Keratinocyte (primary cell): ENCODE data around the gene HRH3. TPM values are rescaled to one million over a fixed set of nuclear protein-coding genes. Genes with fewer than 3 reads are reported as not detected.

ENCODE experiments used
- DNase-seq: peaks from one replicate; pipeline ENCODE4 v3.0.0-alpha.2; 2011; ENCODE audit warnings: low read depth, missing footprints, low spot score
- FAIRE-seq: peaks from 2 replicates; lab custom pipeline; 2011; peaks lifted over from hg19 to GRCh38; lab: Jason Lieb, UNC
- H2AFZ ChIP-seq: 2 replicates; pipeline ENCODE4 v1.6.0; 2012; ENCODE audit warnings: low read length, control low read depth, inconsistent platforms; ENCODE audit not compliant: control insufficient read depth
- H3K27ac ChIP-seq: 2 replicates; pipeline ENCODE4 v1.5.1; 2011; ENCODE audit warnings: low read length; ENCODE audit not compliant: control insufficient read depth, insufficient read depth
- H3K27me3 ChIP-seq: 3 replicates; pipeline ENCODE4 v1.6.0; 2011; ENCODE audit warnings: low read length; ENCODE audit not compliant: control insufficient read depth, insufficient read depth; ENCODE audit errors: extremely low read depth
- H3K36me3 ChIP-seq, 2 experiments: 2 replicates in 1 of 2; 3 replicates in 1 of 2; pipeline ENCODE4 v1.5.1; 2011; ENCODE audit warnings: low read length in 2 of 2, mild to moderate bottlenecking in 1 of 2; ENCODE audit not compliant: control insufficient read depth in 2 of 2, insufficient read depth in 2 of 2; ENCODE audit errors: extremely low read depth in 1 of 2
- H3K4me1 ChIP-seq: 3 replicates; pipeline ENCODE4 v1.5.1; 2011; ENCODE audit warnings: low read length; ENCODE audit not compliant: control insufficient read depth, insufficient read depth; ENCODE audit errors: extremely low read depth
- H3K4me2 ChIP-seq: 3 replicates; pipeline ENCODE4 v1.6.0; 2011; ENCODE audit warnings: low read depth, low read length; ENCODE audit not compliant: control insufficient read depth, insufficient read depth; ENCODE audit errors: extremely low read depth
- H3K4me3 ChIP-seq, 3 experiments: fragments of 200-600 bp in 1 of 3; sonication (generic) in 1 of 3; 2 replicates in 2 of 3; 3 replicates in 1 of 3; pipeline ENCODE4 v1.5.1; 2011 to 2016; ENCODE audit warnings: low read length in 3 of 3, mild to moderate bottlenecking in 3 of 3, control low read depth in 2 of 3, inconsistent platforms in 1 of 3, low read depth in 1 of 3, mixed read lengths in 1 of 3, mixed run types in 1 of 3, moderate library complexity in 1 of 3; ENCODE audit not compliant: control insufficient read depth in 2 of 3, insufficient read depth in 2 of 3; ENCODE audit errors: extremely low read depth in 1 of 3
- H3K79me2 ChIP-seq: 2 replicates; pipeline ENCODE4 v1.6.0; 2012; ENCODE audit warnings: low read length; ENCODE audit not compliant: control insufficient read depth, insufficient read depth
- H3K9ac ChIP-seq: 3 replicates; pipeline ENCODE4 v1.6.0; 2011; ENCODE audit warnings: low read length; ENCODE audit not compliant: control insufficient read depth, insufficient read depth; ENCODE audit errors: extremely low read depth
- H3K9me1 ChIP-seq: 3 replicates; pipeline ENCODE4 v1.6.0; 2011; ENCODE audit warnings: low read length; ENCODE audit not compliant: control insufficient read depth, insufficient read depth; ENCODE audit errors: extremely low read depth
- H3K9me3 ChIP-seq: 2 replicates; pipeline ENCODE4 v1.5.1; 2012; ENCODE audit warnings: low read depth, low read length; ENCODE audit not compliant: control insufficient read depth
- H4K20me1 ChIP-seq: 3 replicates; pipeline ENCODE4 v1.6.0; 2011; ENCODE audit warnings: low read length; ENCODE audit not compliant: control insufficient read depth, insufficient read depth; ENCODE audit errors: extremely low read depth
- CTCF ChIP-seq, 3 experiments: IDR thresholded peaks in 1 of 3; conservative IDR thresholded peaks in 1 of 3; optimal IDR thresholded peaks in 1 of 3; 2 replicates in 2 of 3; 3 replicates in 1 of 3; pipeline versions ENCODE3 to v1.5.1; 2011; ENCODE audit warnings: low read length in 3 of 3, mild to moderate bottlenecking in 3 of 3, moderate library complexity in 2 of 3, control low read depth in 1 of 3, inconsistent platforms in 1 of 3; ENCODE audit not compliant: insufficient read depth in 2 of 3; ENCODE audit errors: extremely low read depth in 1 of 3
- EZH2 ChIP-seq: IDR thresholded peaks from one replicate; pipeline ENCODE4 v1.6.1; 2012; ENCODE audit warnings: inconsistent platforms, mild to moderate bottlenecking, low read length, moderate library complexity
- dilution Hi-C: fragments of 300-500 bp; cut with MboI; formaldehyde crosslinking; loops from one replicate; pipeline ENCODE4 v1.7.0; 2020; ENCODE audit warnings: low sequenced_read_pairs; ENCODE audit not compliant: extremely low pct_ligation_motif_present
- polyA plus RNA-seq, 5 experiments: library from polyadenylated mRNA; depleted of rRNA in 3 of 5; stranded (reverse) in 3 of 5; stranded (forward) in 1 of 5; unstranded in 1 of 5; fragments of >200 nt; gene quantifications; 1 replicate in 1 of 5; 2 replicates in 3 of 5; 3 replicates in 1 of 5; pipeline versions ENCODE4 v1.2.1 to v1.2.3, GENCODE V29; 2011 to 2012; ENCODE audit warnings: missing spikeins in 2 of 5, low read depth in 1 of 5, low replicate concordance in 1 of 5

The HRH3 gene
- polyA plus RNA-seq, 1 donor (not counting 4 experiments of a cell fraction or from before 2014, with no cell fraction given): not detected

GRCh38 chr20:62266340-62266739, 46.3 kb upstream of the HRH3 start:
- no peak overlapping the region for H3K27ac ChIP-seq
- TF ChIP-seq EZH2: no peak
- no peak for TF ChIP-seq CTCF (optimal IDR thresholded peaks at IDR 0.05 in 1 of 3, IDR thresholded peaks at IDR 0.05 in 1 of 3, conservative IDR thresholded peaks at IDR 0.05 in 1 of 3; ENCODE audit: extremely low read depth in 1 of 3, insufficient read depth in 2 of 3, low read length in 3 of 3)
- no peaks in the 10 kb centered on the region for H4K20me1 ChIP-seq
- peaks cover 3% of the 10 kb centered on the region for H3K9me3 ChIP-seq
- FAIRE-seq: no peak
- H3K9ac ChIP-seq: no peak overlapping the region
- no peak overlapping the region for H3K4me3 ChIP-seq
- no peaks in the 10 kb centered on the region for H3K27me3 ChIP-seq
- no peaks in the 10 kb centered on the region for H3K9me1 ChIP-seq
- H3K79me2 ChIP-seq: no peaks in the 10 kb centered on the region
- no peak overlapping the region for H2AFZ ChIP-seq
- H3K36me3 ChIP-seq: peaks cover 18 to 37% of the 10 kb centered on the region in 2 experiments
- dilution Hi-C loops: no loop called here
- H3K4me2 ChIP-seq: no peak overlapping the region
- peaks cover 13% of the 10 kb centered on the region for H3K4me1 ChIP-seq
- no peak for DNase-seq

- Histone ChIP-seq H3K79me2 (no peaks in the 10 kb centered on the region), H3K27me3 (no peaks in the 10 kb centered on the region), H3K4me1 (peaks cover 13% of the 10 kb centered on the region), H3K9me3 (peaks cover 3% of the 10 kb centered on the region), H2AFZ (no peak overlapping the region), H3K4me2 (no peak overlapping the region), H4K20me1 (no peaks in the 10 kb centered on the region), H3K9ac (no peak overlapping the region), H3K36me3 (peaks cover 18 to 42% of the 10 kb centered on the region in 2 experiments), H3K9me1 (no peaks in the 10 kb centered on the region), H3K27ac (no peak overlapping the region), H3K4me3 (no peak overlapping the region)
- dilution Hi-C loops: no loop called here
- DNase-seq: no peak
- FAIRE-seq: no peak
- no peak for TF ChIP-seq CTCF (optimal IDR thresholded peaks at IDR 0.05 in 1 of 3, IDR thresholded peaks at IDR 0.05 in 1 of 3, conservative IDR thresholded peaks at IDR 0.05 in 1 of 3; ENCODE audit: extremely low read depth in 1 of 3, insufficient read depth in 2 of 3, low read length in 3 of 3)
- no peak for TF ChIP-seq EZH2
Measured at GRCh38 chr20:62265365-62265764, 45.3 kb upstream of the HRH3 start.
